Endothelial cell (in vitro differentiated cells): ENCODE results near the gene NETO1. TPM values are rescaled to one million over a fixed set of nuclear protein-coding genes. Genes with fewer than 3 reads are reported as not detected.

Source experiments
- DNase-seq: peaks from one replicate; pipeline ENCODE4 v3.0.0; 2021; ENCODE audit warnings: low spot score
- H3K27ac Mint-ChIP-seq: one replicate; pipeline ENCODE4 v1.8.0; 2021; ENCODE audit warnings: mixed read lengths, inconsistent platforms; ENCODE audit not compliant: unreplicated experiment
- H3K27me3 Mint-ChIP-seq: one replicate; pipeline ENCODE4 v1.8.0; 2021; ENCODE audit warnings: mild to moderate bottlenecking, moderate library complexity, mixed read lengths, inconsistent platforms; ENCODE audit not compliant: unreplicated experiment
- H3K36me3 Mint-ChIP-seq: one replicate; pipeline ENCODE4 v1.8.0; 2021; ENCODE audit warnings: mild to moderate bottlenecking, low read depth, mixed read lengths, inconsistent platforms; ENCODE audit not compliant: unreplicated experiment
- H3K4me1 Mint-ChIP-seq: one replicate; pipeline ENCODE4 v1.8.0; 2021; ENCODE audit warnings: mild to moderate bottlenecking, mixed read lengths, inconsistent platforms; ENCODE audit not compliant: unreplicated experiment
- H3K4me3 Mint-ChIP-seq: one replicate; pipeline ENCODE4 v1.8.0; 2021; ENCODE audit warnings: mild to moderate bottlenecking, mixed read lengths, inconsistent platforms; ENCODE audit not compliant: unreplicated experiment
- H3K9me3 Mint-ChIP-seq: one replicate; pipeline ENCODE4 v1.8.0; 2021; ENCODE audit warnings: mixed read lengths, inconsistent platforms; ENCODE audit not compliant: unreplicated experiment
- CTCF ChIP-seq: fragments of 200-600 bp; sonication (generic); IDR thresholded peaks from one replicate; pipeline ENCODE4 v1.5.0; 2021; ENCODE audit warnings: antibody characterized with exemption; ENCODE audit not compliant: unreplicated experiment
- total RNA-seq: library from RNA; stranded (reverse); fragmentation: NEBNext Ultra II Directional; extraction: Animal tissue kit (Norgen Biotek cat#: 25700); gene quantifications from one replicate; pipeline ENCODE4 v1.2.1, GENCODE V29; 2021; ENCODE audit not compliant: unreplicated experiment

The NETO1 gene
- total RNA-seq, 1 donor from 2014 or later = 12.8 TPM

GRCh38 chr18:72727038-72727655 lies 140.6 kb downstream of the NETO1 start:
- no peak for TF ChIP-seq CTCF
- no peak for DNase-seq
- H3K36me3 Mint-ChIP-seq = no peaks in the 10 kb centered on the region
- H3K9me3 Mint-ChIP-seq = no peaks in the 10 kb centered on the region
- H3K27ac Mint-ChIP-seq = no peak overlapping the region
- H3K4me1 Mint-ChIP-seq = no peaks in the 10 kb centered on the region
- H3K27me3 Mint-ChIP-seq = peaks cover 3% of the 10 kb centered on the region
- H3K4me3 Mint-ChIP-seq = no peak overlapping the region

GRCh38 chr18:72726201-72726600 lies 141.6 kb downstream of the NETO1 start:
- Mint-ChIP-seq H3K27ac (no peak overlapping the region), H3K4me1 (peaks cover 2% of the 10 kb centered on the region), H3K27me3 (peaks cover 3% of the 10 kb centered on the region), H3K36me3 (no peaks in the 10 kb centered on the region), H3K4me3 (no peak overlapping the region), H3K9me3 (no peaks in the 10 kb centered on the region)
- no peak for TF ChIP-seq CTCF
- no peak for DNase-seq

GRCh38 chr18:72721330-72721729 lies 146.5 kb downstream of the NETO1 start:
- TF ChIP-seq CTCF = no peak
- Mint-ChIP-seq H3K9me3 (no peaks in the 10 kb centered on the region), H3K27me3 (no peaks in the 10 kb centered on the region), H3K4me1 (peaks cover 7% of the 10 kb centered on the region), H3K36me3 (no peaks in the 10 kb centered on the region), H3K4me3 (no peak overlapping the region), H3K27ac (no peak overlapping the region)
- no peak for DNase-seq

GRCh38 chr18:72720116-72720515 lies 147.7 kb downstream of the NETO1 start:
- no peak for DNase-seq
- Mint-ChIP-seq H3K9me3 (no peaks in the 10 kb centered on the region), H3K4me1 (peaks cover 7% of the 10 kb centered on the region), H3K27me3 (no peaks in the 10 kb centered on the region), H3K4me3 (no peak overlapping the region), H3K27ac (no peak overlapping the region), H3K36me3 (no peaks in the 10 kb centered on the region)
- TF ChIP-seq CTCF = no peak

GRCh38 chr18:72704202-72704601 lies 163.6 kb downstream of the NETO1 start:
- Mint-ChIP-seq H3K4me1 (peaks cover 5% of the 10 kb centered on the region), H3K9me3 (no peaks in the 10 kb centered on the region), H3K36me3 (no peaks in the 10 kb centered on the region), H3K27me3 (no peaks in the 10 kb centered on the region), H3K4me3 (no peak overlapping the region), H3K27ac (no peak overlapping the region)
- no peak for DNase-seq
- TF ChIP-seq CTCF = no peak
